Umbilical cord (tissue), 2 donors: ENCODE measurements around the gene PDE2A. TPM values are rescaled to one million over a fixed set of nuclear protein-coding genes. Genes with fewer than 3 reads are reported as not detected.

Experiments
- DNase-seq: peaks from one replicate; pipeline ENCODE4 v3.0.0-alpha.2; 2015; ENCODE audit warnings: low spot score
- total RNA-seq: library from RNA; depleted of rRNA; stranded (reverse); fragments of >200 nt; gene quantifications from one replicate; pipeline ENCODE4 v1.2.3, GENCODE V29; 2014; ENCODE audit warnings: low replicate concordance; ENCODE audit not compliant: insufficient read depth

The PDE2A gene
- total RNA-seq, 1 donor from 2014 or later = 13.5 TPM

- DNase-seq = no peak
Measured at GRCh38 chr11:72591023-72591422, 83.2 kb downstream of the PDE2A start.

- no peak for DNase-seq
Measured at GRCh38 chr11:72589802-72590761, 84.1 kb downstream of the PDE2A start.

- DNase-seq = no peak
Measured at GRCh38 chr11:72588421-72589410, 85.5 kb downstream of the PDE2A start.

- DNase-seq = no peak
Measured at GRCh38 chr11:72587696-72588095, 86.5 kb downstream of the PDE2A start.

- DNase-seq = no peak
Measured at GRCh38 chr11:72586321-72587090, 87.7 kb downstream of the PDE2A start.

- peak; percentile 71 for DNase-seq
Measured at GRCh38 chr11:72585762-72586311, 88.4 kb downstream of the PDE2A start.

GRCh38 chr11:72584939-72585597, 89.2 kb downstream of the PDE2A start:
- DNase-seq = no peak

GRCh38 chr11:72584293-72584938, 89.8 kb downstream of the PDE2A start:
- DNase-seq = peak; percentile 25

- no peak for DNase-seq
Measured at GRCh38 chr11:72583616-72584292, 90.5 kb downstream of the PDE2A start.

GRCh38 chr11:72583177-72583553, 91.1 kb downstream of the PDE2A start:
- no peak for DNase-seq

- no peak for DNase-seq
Measured at GRCh38 chr11:72582206-72583176, 91.7 kb downstream of the PDE2A start.

GRCh38 chr11:72581067-72581466, 93.2 kb downstream of the PDE2A start:
- no peak for DNase-seq

- DNase-seq = no peak
Measured at GRCh38 chr11:72580642-72580950, 93.6 kb downstream of the PDE2A start.

GRCh38 chr11:72579816-72580641, 94.2 kb downstream of the PDE2A start:
- no peak for DNase-seq

GRCh38 chr11:72578991-72579815, 95.0 kb downstream of the PDE2A start:
- DNase-seq = no peak

- no peak for DNase-seq
Measured at GRCh38 chr11:72578566-72578965, 95.7 kb downstream of the PDE2A start.

- DNase-seq = no peak
Measured at GRCh38 chr11:72578051-72578450, 96.2 kb downstream of the PDE2A start.
